ENCODE measurements around the gene ASCC1. TPM values are rescaled to one million over a fixed set of nuclear protein-coding genes. Genes with fewer than 3 reads are reported as not detected.

ASCC1 gene
- total RNA-seq, 4 donors from 2014 or later, result 23.5 to 37.8 (median 29.8) TPM

DNA sequence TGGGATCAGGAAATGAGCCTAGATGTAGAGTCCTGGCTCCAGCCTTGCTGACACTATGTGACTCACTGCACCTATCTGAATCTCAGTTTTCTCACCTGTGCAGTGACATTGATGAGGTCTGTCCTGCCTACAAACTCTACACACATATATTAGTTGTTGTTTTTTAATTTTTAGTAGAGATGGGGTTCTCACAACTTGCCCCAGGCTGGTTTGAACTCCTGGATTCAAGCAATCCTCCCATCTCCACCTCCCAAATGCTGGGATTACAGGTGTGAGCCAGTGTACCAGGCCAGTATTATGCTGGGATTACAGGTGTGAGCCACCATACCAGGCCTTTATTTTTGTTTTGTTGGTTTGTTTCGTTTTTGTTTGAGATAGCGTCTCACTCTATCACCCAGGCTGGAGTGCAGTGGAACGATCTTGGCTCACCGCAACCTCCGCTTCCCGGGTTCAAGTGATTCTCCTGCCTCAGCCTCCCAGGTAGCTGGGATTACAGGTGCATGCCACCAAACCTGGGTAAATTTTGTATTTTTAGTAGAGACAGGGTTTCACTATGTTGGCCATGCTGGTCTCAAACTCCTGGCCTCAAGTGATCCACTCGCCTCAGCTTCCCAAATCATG lies 45.8 kb upstream of the ASCC1 start:
- H3K9me3 ChIP-seq, result no peaks in the 10 kb centered on the region
- WGBS, result 95% methylated on average over 7 of the region's 7 CpGs
- intact Hi-C loops (cut with DNase I), result no loop called here
- DNase-seq (ENCODE audit: extremely low spot score), result no peak
- no peaks in the 10 kb centered on the region for H3K27me3 ChIP-seq
- H3K27ac ChIP-seq (replicated peaks in 1 of 4), result peak overlapping the region; percentile 93 to 97 (median 94)
- peak overlapping the region in 1 of 4 donors; percentile 60 for H3K4me3 ChIP-seq
- H3K36me3 ChIP-seq, result no peaks in the 10 kb centered on the region
- peaks cover 49 to 60% (median 56%) of the 10 kb centered on the region in 4 donors for H3K4me1 ChIP-seq
- TF ChIP-seq, protein P1, sequence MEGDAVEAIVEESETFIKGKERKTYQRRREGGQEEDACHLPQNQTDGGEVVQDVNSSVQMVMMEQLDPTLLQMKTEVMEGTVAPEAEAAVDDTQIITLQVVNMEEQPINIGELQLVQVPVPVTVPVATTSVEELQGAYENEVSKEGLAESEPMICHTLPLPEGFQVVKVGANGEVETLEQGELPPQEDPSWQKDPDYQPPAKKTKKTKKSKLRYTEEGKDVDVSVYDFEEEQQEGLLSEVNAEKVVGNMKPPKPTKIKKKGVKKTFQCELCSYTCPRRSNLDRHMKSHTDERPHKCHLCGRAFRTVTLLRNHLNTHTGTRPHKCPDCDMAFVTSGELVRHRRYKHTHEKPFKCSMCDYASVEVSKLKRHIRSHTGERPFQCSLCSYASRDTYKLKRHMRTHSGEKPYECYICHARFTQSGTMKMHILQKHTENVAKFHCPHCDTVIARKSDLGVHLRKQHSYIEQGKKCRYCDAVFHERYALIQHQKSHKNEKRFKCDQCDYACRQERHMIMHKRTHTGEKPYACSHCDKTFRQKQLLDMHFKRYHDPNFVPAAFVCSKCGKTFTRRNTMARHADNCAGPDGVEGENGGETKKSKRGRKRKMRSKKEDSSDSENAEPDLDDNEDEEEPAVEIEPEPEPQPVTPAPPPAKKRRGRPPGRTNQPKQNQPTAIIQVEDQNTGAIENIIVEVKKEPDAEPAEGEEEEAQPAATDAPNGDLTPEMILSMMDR (IDR thresholded peaks at IDR 0.05), result no peak
- TF ChIP-seq POLR2AphosphoS5 (IDR thresholded peaks at IDR 0.05), result no peak
- TF ChIP-seq EP300 (IDR thresholded peaks at IDR 0.05), result no peak
- no peak for TF ChIP-seq POLR2A (IDR thresholded peaks at IDR 0.05; ENCODE audit: low read depth)

DNA sequence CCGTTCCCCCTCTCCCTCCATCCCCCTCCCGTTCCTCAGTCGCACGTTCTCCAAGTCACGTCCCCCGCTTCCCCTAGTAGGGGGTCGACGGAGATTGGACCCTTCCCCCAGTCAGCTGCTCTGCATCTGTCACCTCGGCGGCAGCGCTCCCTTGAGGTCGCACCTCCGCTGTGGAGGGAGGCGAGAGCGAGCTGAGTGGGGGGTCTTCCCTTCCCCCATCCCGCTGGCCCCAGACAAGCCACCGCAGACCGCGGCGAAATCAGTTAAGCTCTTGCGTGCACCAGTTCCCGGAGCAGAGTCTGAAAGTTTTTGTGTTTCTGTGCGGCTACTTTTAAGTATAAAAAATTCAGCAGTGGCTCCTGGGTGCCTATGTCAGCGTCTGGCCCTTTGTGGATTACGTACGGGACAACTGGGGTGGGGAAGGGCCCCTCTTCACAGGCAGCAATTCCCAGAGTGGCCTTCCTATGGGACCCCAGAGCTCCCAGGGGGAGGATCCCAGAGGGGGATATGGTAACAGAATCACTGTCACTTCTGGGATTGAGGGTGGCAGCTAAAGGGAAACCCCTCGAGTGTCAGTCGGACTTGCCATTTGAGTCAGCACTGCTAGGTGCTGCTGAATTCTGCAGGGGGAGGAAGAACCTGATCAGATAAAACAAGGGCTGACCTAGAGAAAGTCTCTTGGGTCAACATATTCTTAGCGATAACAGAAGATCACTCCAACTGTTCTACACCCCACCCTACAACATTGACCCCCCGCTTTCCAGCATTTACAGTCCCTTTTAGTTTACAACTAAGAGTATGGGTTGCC lies 45.1 kb upstream of the ASCC1 start:
- peak overlapping the region; percentile 56 to 60 (median 58) for H3K4me3 ChIP-seq
- intact Hi-C loops (cut with DNase I), result no loop called here
- H3K9me3 ChIP-seq, result no peaks in the 10 kb centered on the region
- no peaks in the 10 kb centered on the region for H3K27me3 ChIP-seq
- H3K4me1 ChIP-seq, result peaks cover 56 to 67% (median 63%) of the 10 kb centered on the region in 4 donors
- TF ChIP-seq POLR2AphosphoS5 (IDR thresholded peaks at IDR 0.05) (peak; percentile 31 to 76), POLR2A (IDR thresholded peaks at IDR 0.05; ENCODE audit: low read depth) (no peak)
- no peaks in the 10 kb centered on the region for H3K36me3 ChIP-seq
- DNase-seq (ENCODE audit: extremely low spot score), result no peak
- 23% methylated on average over 11 of the region's 30 CpGs for WGBS
- peak overlapping the region; percentile 93 to 97 (median 94) for H3K27ac ChIP-seq (replicated peaks in 1 of 4)

DNA sequence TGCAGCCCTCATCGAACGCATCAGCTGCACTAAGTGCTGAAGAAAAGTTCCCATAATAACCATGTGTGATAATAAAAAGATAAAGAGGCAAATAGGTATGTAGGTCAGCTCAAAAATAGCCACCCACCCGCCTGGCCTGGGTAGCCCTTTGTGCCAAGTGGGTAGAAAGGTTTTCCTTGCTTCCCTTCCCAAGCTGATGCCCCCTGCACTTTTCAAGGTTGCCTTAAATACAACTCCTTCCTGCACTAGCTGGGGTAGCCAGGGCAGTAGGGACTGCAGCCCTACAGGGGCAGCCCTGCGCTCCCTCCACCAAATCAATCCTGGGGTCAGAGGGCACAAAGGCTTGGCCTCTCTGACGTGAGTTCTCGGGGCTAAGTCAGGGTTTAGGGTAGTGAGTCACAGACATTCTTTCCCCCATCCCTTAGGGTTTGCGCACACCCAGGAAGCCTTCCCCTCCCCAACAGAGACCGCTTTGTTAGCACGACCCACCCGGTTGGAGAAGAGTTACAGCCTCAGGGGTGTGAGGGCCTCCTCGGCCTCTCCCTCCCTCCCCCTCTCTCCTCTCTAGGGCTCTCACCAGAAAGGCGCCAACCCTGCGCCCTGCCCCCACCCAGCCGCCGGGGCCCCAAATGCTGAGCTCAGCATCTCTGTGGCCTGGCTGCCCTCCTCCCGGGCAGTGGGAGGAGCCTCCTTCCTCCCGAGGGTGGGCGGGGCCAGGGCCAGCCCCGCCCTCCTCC lies 44.3 kb upstream of the ASCC1 start:
- no peaks in the 10 kb centered on the region for H3K36me3 ChIP-seq
- 28% methylated on average over 14 of the region's 19 CpGs for WGBS
- no peaks in the 10 kb centered on the region for H3K27me3 ChIP-seq
- no peaks in the 10 kb centered on the region for H3K9me3 ChIP-seq
- peak overlapping the region; percentile 93 to 97 (median 94) for H3K27ac ChIP-seq (replicated peaks in 1 of 4)
- peak; percentile 95 for DNase-seq (ENCODE audit: extremely low spot score)
- intact Hi-C loops (cut with DNase I), result no loop called here
- TF ChIP-seq, protein P1 (IDR thresholded peaks at IDR 0.05), result no peak
- TF ChIP-seq POLR2AphosphoS5 (IDR thresholded peaks at IDR 0.05), result peak; percentile 65 to 66
- TF ChIP-seq EP300 (IDR thresholded peaks at IDR 0.05), result no peak
- H3K4me1 ChIP-seq, result peaks cover 64 to 75% (median 70%) of the 10 kb centered on the region in 4 donors
- peak overlapping the region; percentile 56 to 60 (median 58) for H3K4me3 ChIP-seq

DNA sequence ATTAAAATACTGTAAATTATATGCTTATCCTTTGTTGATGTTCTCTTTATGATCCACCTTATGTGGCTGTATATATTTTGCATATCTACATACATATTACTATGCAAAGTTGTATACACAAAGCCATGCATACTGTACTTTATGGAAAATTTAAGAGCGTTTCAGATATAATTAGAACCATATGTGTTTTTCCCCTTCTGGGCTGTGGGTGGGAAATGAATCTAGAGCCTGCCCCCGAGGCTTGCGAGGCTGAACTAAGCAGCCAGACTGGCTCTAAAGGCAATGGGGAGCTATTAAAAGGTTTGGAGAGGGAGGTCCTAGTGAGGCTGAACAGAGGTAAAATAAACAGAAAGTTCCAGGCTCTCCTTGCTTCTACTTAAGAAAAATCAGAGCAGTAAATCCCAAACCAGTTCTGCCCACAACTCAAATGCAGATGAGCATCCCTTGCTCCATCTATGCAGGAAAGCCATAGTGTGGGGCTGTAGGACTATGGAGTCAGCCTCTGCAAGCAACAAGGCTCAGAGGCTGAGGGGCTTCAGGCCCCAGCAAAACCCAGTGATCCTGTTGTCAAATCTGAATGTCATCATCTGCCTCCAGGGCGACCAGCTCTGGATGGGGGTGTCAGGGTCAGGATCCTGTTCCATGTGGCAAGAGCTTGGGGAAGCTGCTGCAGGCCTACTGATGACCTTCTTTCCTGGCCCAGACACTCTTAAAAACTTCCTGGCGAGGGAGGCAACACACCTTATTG lies 43.6 kb upstream of the ASCC1 start:
- H3K36me3 ChIP-seq, result no peaks in the 10 kb centered on the region
- peak overlapping the region; percentile 93 to 97 (median 94) for H3K27ac ChIP-seq (replicated peaks in 1 of 4)
- no peak for DNase-seq (ENCODE audit: extremely low spot score)
- no peak overlapping the region for H3K4me3 ChIP-seq
- TF ChIP-seq POLR2A (IDR thresholded peaks at IDR 0.05; ENCODE audit: low read depth) (no peak), POLR2AphosphoS5 (IDR thresholded peaks at IDR 0.05) (peak; percentile 48 to 60)
- H3K27me3 ChIP-seq, result no peaks in the 10 kb centered on the region
- H3K4me1 ChIP-seq, result peaks cover 70 to 82% (median 78%) of the 10 kb centered on the region in 4 donors
- WGBS, result 22% methylated on average over 5 of the region's 5 CpGs
- intact Hi-C loops (cut with DNase I), result loop anchor here (5.0 kb wide), 1 partner anchor 42 kb away; the partner anchor contains the start of genes ANAPC16 and ASCC1
- no peaks in the 10 kb centered on the region for H3K9me3 ChIP-seq

DNA sequence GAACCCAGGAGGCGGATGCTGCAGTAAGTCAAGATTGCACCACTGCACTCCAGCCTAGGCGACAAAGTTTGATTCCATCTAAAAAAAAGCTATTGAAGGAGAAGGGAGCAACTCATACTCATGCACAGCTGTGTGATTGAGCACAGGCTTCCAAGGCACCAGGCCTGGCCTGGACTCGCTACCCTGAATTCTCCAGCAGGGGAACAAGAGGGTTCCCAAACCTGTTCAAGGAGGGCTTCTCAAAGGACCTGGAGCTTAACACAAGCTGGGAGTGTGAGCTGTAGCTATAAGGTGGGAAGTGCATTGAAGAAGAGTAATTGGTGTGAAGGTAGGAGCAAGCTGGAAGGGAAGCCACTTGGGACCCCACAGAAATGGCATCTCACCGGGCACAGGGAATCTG lies 42.5 kb upstream of the ASCC1 start:
- no peaks in the 10 kb centered on the region for H3K9me3 ChIP-seq
- DNase-seq (ENCODE audit: extremely low spot score), result no peak
- H3K36me3 ChIP-seq, result no peaks in the 10 kb centered on the region
- H3K27me3 ChIP-seq, result no peaks in the 10 kb centered on the region
- H3K4me1 ChIP-seq, result peaks cover 78 to 89% (median 87%) of the 10 kb centered on the region in 4 donors
- no peak overlapping the region for H3K4me3 ChIP-seq
- TF ChIP-seq EP300 (IDR thresholded peaks at IDR 0.05) (no peak), POLR2AphosphoS5 (IDR thresholded peaks at IDR 0.05) (no peak), POLR2A (IDR thresholded peaks at IDR 0.05; ENCODE audit: low read depth) (no peak)
- TF ChIP-seq, protein P1 (IDR thresholded peaks at IDR 0.05), result no peak
- intact Hi-C loops (cut with DNase I), result loop anchor here (5.0 kb wide), 1 partner anchor 41 kb away; the partner anchor contains the start of genes ANAPC16 and ASCC1
- 98% methylated on average over 4 of the region's 4 CpGs for WGBS
- H3K27ac ChIP-seq (replicated peaks in 1 of 4), result peak overlapping the region; percentile 93 to 97 (median 94)

Measured in esophagus muscularis mucosa (tissue), 4 donors.